ENCODE measurements around the gene LHFPL3. TPM values are rescaled to one million over a fixed set of nuclear protein-coding genes. Genes with fewer than 3 reads are reported as not detected.
"Not testable (repeated sequence)": the region's sequence is repeated elsewhere in the genome, so short reads cannot be mapped to it uniquely, and the experiment has no call there.

LHFPL3 gene
- total and polyA plus RNA-seq, 2 donors (not counting 1 experiment from before 2014, with no cell fraction given): not detected

- no peaks in the 10 kb centered on the region for H3K36me3 ChIP-seq (replicated peaks in 1 of 2; ENCODE audit: control extremely low read depth in 1 of 2, control insufficient read depth in 1 of 2, extremely low read depth in 1 of 2, insufficient read depth in 2 of 2, low read length in 1 of 2)
- H3K4me1 Mint-ChIP-seq: no peaks in the 10 kb centered on the region
- H3K27ac Mint-ChIP-seq: no peak overlapping the region
- intact Hi-C loops (cut with micrococcal nuclease): no loop called here
- no peak overlapping the region for H3K4me2 ChIP-seq (replicated peaks; ENCODE audit: low read depth, low read length, poor library complexity, severe bottlenecking)
- no peak overlapping the region for H3K9ac ChIP-seq (ENCODE audit: low read length)
- H3K27ac ChIP-seq (ENCODE audit: low read length in 2 of 2): no peak overlapping the region
- no peaks in the 10 kb centered on the region for H3K9me3 ChIP-seq (ENCODE audit: control extremely low read depth in 1 of 3, control insufficient read depth in 2 of 3, insufficient read depth in 1 of 3, low read length in 2 of 3)
- H2AFZ ChIP-seq (ENCODE audit: insufficient read depth, low read depth, low read length, poor library complexity, severe bottlenecking): no peak overlapping the region
- no peak overlapping the region for H3K4me3 ChIP-seq (ENCODE audit: control extremely low read depth in 1 of 5, extremely low read depth in 1 of 5, insufficient read depth in 1 of 5, low read depth in 2 of 5, low read length in 4 of 5)
- TF ChIP-seq EZH2 (IDR thresholded peaks at IDR 0.05; ENCODE audit: borderline replicate concordance, insufficient read depth, low read depth, low read length, poor library complexity, severe bottlenecking) (no peak), CTCF (IDR thresholded peaks at IDR 0.05) (no peak)
- CTCF ChIA-PET: no interaction called here
- no peak for ATAC-seq (ENCODE audit: low read depth)
- H3K4me3 Mint-ChIP-seq: no peak overlapping the region
- H3K27me3 ChIP-seq (replicated peaks in 1 of 4; ENCODE audit: control extremely low read depth in 1 of 4, control insufficient read depth in 3 of 4, insufficient read depth in 4 of 4, low read length in 3 of 4): no peaks in the 10 kb centered on the region
- no peak for DNase-seq
- H3K9me3 Mint-ChIP-seq (ENCODE audit: insufficient read depth): peaks cover 7% of the 10 kb centered on the region
- H3K4me1 ChIP-seq (ENCODE audit: control insufficient read depth in 2 of 2, insufficient read depth in 2 of 2, low read length in 2 of 2): no peaks in the 10 kb centered on the region
- no peaks in the 10 kb centered on the region for H3K79me2 ChIP-seq (ENCODE audit: control insufficient read depth, insufficient read depth, low read length)
- H4K20me1 ChIP-seq (ENCODE audit: control insufficient read depth, insufficient read depth, low read length, poor library complexity, severe bottlenecking): no peaks in the 10 kb centered on the region
- no peaks in the 10 kb centered on the region for H3K27me3 Mint-ChIP-seq
- POLR2A ChIA-PET: no interaction called here
These were observed 224.7 kb downstream of the LHFPL3 start for GRCh38 chr7:104553074-104553473.

- H3K4me3 Mint-ChIP-seq; intact Hi-C loops (cut with micrococcal nuclease): not testable (repeated sequence)
These were observed 235.0 kb downstream of the LHFPL3 start for GRCh38 chr7:104563350-104563901.

More at GRCh38 chr7:104563350-104563901, 235.0 kb downstream of the LHFPL3 start:
- H3K4me1 ChIP-seq (ENCODE audit: control insufficient read depth in 2 of 2, insufficient read depth in 2 of 2, low read length in 2 of 2); POLR2A ChIA-PET; H3K4me3 ChIP-seq (ENCODE audit: control extremely low read depth in 1 of 5, extremely low read depth in 1 of 5, insufficient read depth in 1 of 5, low read depth in 2 of 5, low read length in 4 of 5); H3K27me3 ChIP-seq (replicated peaks in 1 of 4; ENCODE audit: control extremely low read depth in 1 of 4, control insufficient read depth in 3 of 4, insufficient read depth in 4 of 4, low read length in 3 of 4); CTCF ChIA-PET; DNase-seq; H2AFZ ChIP-seq (ENCODE audit: insufficient read depth, low read depth, low read length, poor library complexity, severe bottlenecking); H3K36me3 ChIP-seq (replicated peaks in 1 of 2; ENCODE audit: control extremely low read depth in 1 of 2, control insufficient read depth in 1 of 2, extremely low read depth in 1 of 2, insufficient read depth in 2 of 2, low read length in 1 of 2); H3K27me3 Mint-ChIP-seq; H3K4me2 ChIP-seq (replicated peaks; ENCODE audit: low read depth, low read length, poor library complexity, severe bottlenecking); H3K4me1 Mint-ChIP-seq; H3K27ac Mint-ChIP-seq; ATAC-seq (ENCODE audit: low read depth); H3K27ac ChIP-seq (ENCODE audit: low read length in 2 of 2); H3K9ac ChIP-seq (ENCODE audit: low read length); H3K79me2 ChIP-seq (ENCODE audit: control insufficient read depth, insufficient read depth, low read length); H3K9me3 Mint-ChIP-seq (ENCODE audit: insufficient read depth); H3K9me3 ChIP-seq (ENCODE audit: control extremely low read depth in 1 of 3, control insufficient read depth in 2 of 3, insufficient read depth in 1 of 3, low read length in 2 of 3); H4K20me1 ChIP-seq (ENCODE audit: control insufficient read depth, insufficient read depth, low read length, poor library complexity, severe bottlenecking): not testable (repeated sequence)
- WGBS (ENCODE audit: insufficient coverage): 97% methylated on average over 15 of the region's 22 CpGs

All from B cell (primary cell).